Urothelium cell line (cell line): ENCODE measurements around the gene CZIB.
"Not testable (repeated sequence)": the region's sequence is repeated elsewhere in the genome, so short reads cannot be mapped to it uniquely, and the experiment has no call there.

Source experiments
- DNase-seq: peaks from one replicate; pipeline ENCODE4 v3.0.0; 2011; ENCODE audit warnings: low spot score, mixed read lengths
- FAIRE-seq: peaks from 2 replicates; lab custom pipeline; 2011; peaks lifted over from hg19 to GRCh38; lab: Jason Lieb, UNC

The CZIB gene

GRCh38 chr1:53238197-53239155 lies 18.0 kb upstream of the CZIB start, which contains the start of gene MAGOH:
MAGOH (minus strand) TSS chr1:53238518; CDS start chr1:53238448, 70 bp downstream.
- DNase-seq (peak; percentile 97), FAIRE-seq (peak; percentile 96)

DNA sequence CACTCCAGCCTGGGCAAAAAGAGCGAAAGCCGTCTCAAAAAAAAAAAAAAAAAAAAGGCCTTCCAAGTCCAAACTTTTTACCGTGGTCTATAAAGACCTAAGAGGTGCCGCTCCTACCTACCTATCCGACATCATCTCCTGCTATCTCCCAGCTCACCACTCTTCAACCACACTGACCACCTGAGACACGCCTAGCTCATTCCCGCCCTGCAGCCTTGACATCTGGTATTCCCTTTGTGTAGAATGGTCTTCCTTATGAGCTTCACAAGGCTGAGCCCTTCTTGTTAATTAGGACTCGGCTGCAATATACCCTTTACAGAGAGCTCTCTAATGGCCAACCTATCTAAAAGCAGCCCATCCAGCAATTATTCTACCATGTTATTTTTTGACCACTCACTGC lies 17.2 kb upstream of the CZIB start:
- DNase-seq (peak; percentile 8), FAIRE-seq (no peak)

DNA sequence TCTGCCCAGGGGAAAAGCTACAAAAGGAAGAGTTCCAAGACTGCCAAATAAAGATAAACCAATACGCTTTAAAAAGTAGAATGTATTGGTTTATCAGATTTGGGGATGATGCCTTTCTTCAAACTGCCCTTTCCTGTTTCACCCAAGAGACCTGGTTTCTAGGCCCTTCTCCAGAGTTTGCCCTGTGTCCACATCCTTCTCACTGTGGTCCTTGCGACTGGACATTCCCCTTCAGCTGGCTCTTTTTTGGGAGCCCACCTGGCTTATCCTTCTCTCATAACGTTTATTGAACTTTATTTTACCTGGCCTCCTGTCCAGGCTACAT lies 490 bp upstream of the CZIB start:
- FAIRE-seq: no peak
- no peak for DNase-seq

DNA sequence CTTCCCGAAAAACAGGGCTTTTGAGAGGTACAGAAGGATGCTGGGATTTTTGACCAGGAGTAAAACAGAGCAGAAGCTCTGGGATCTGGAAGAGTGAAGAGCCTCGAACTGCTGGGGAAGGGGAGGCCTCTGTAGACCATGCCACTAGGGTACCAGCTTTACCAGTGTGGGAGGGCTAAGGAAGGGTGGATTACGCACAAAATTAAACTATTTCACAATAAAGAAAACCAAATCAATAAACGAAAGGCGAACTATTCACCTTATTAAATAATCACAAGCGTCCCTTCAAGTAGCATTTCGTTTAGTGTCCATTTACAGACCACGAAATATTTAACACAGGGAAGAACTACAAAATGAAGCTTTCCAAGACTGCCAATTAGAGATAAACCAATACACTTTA lies 723 bp downstream of the CZIB start:
- DNase-seq (no peak), FAIRE-seq (no peak)

DNA sequence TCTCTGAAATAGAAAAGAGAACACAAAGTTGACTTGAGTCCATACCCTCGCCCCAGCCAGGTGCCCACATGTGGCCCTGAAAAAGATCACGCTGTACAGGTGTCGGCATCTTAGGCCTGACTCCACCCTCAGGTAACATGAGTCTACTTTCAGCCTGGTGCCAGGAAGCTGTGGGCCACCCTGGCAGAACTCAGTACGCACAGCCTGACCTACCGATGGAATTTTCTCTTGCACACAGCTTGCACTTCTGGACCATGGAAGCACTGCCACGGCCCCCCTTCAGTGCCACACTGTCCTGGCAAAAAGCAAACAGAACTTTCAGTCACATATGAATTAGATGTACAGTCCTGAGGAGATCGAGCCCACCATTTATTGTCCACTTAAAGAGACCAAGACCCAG lies 2.2 kb downstream of the CZIB start:
- FAIRE-seq (no peak), DNase-seq (no peak)

GRCh38 chr1:53214376-53214940 lies 6.0 kb downstream of the CZIB start:
- FAIRE-seq (no peak), DNase-seq (no peak)

- no peak for DNase-seq
- FAIRE-seq: no peak
Measured at GRCh38 chr1:53210954-53211353, 9.5 kb downstream of the CZIB start.

DNA sequence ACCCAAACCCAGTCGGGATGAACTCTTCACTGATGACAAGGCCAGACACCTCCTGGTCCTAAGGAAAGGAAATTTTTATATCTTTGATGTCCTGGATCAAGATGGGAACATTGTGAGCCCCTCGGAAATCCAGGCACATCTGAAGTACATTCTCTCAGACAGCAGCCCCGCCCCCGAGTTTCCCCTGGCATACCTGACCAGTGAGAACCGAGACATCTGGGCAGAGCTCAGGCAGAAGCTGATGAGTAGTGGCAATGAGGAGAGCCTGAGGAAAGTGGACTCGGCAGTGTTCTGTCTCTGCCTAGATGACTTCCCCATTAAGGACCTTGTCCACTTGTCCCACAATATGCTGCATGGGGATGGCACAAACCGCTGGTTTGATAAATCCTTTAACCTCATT lies 10.1 kb downstream of the CZIB start:
- DNase-seq (no peak), FAIRE-seq (no peak)

DNA sequence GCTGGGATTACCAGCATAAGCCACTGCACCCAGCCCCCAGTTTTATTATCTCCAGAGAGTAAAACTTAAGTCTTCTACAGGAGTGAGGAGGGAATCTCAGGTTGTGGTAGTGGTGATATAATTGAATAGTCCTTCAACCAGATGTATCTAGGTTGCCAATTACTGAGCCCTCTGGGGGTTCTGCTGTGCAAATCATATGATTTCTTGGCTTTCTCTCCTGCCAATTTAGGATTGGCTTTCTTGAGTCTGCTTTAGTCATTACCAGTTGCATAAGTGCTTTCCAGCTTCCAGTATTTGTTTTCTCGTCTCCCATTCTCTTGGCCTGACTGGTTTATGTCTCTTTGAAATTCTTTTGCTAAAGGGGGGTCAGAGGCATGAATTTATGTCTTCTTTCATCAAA lies 12.7 kb downstream of the CZIB start:
- DNase-seq (no peak), FAIRE-seq (no peak)

DNA sequence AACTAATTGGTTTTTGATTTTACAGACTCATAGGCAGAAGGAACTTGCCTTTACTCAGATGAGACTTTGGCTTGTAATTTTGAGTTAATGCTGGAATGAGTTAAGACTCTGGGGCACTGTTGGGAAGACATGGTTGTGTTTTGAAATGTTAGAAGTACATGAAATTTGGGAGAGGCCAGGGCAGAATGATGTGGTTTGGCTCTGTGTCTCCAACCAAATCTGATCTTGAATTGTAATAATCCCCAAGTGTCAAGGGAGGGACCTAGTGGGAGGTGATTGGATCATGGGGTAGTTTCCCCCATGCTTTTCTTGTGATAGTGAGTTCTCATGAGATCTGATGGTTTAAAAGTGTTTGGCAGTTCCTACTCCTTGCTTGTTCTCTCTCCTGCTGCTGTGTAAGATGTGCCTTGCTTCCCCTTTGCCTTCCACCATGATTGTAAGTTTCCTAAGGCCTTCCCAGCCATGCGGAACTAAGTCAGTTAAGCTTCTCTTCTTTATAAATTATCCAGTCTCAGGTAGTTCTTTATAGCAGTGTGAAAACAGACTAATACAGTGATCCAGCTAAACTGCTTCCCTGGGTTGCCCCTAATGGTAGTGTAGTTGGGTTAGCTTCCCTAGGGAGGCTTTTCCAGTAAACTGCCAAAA lies 13.6 kb downstream of the CZIB start:
- DNase-seq: no peak
- FAIRE-seq: no peak

DNA sequence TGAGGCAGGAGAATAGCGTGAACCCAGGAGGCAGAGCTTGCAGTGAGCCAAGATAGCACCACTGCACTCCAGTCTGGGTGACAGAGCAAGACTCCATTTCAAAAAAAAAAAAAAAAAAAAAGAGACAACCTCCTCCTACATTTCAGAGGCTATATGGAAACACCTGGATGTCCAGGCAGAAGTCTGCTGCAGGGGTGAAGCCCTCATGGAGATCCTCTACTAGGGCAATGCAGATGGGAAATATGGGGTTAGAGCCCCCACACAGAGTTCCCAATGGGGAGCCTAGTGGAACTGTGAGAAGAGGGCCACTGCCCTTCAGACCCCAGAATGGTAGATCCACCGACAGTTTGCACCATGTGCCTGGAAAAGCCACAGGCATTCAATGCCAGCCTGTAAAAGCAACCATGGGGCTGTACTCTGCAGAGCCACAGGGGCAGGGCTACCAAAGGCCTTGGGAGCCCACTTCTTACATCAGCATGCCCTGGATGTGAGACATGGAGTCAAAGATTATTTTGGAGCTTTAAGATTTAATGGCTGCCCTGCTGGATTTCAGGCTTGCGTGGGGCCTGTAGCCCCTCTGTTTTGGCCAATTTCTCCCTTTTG lies 14.2 kb downstream of the CZIB start:
- not testable (repeated sequence) for FAIRE-seq, DNase-seq

DNA sequence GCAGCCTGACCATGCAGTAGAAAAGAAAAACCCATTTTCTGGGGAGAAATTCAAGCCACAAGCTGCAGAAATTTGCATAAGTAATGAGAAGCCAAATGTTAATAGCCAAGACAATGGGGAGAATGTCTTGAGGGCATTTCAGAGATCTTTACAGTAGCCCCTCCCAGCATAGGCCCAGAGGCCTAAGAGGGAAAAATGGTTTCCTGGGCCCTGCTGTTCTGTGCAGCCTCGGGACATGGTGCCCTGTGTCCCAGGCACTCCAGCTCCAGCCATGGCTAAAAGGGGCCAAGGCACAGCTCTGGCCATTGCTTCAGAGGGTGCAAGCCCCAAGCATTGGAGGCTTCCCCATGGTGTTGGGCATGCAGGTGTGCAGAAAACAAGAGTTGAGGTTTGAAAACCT lies 14.9 kb downstream of the CZIB start:
- DNase-seq, FAIRE-seq: not testable (repeated sequence)

DNA sequence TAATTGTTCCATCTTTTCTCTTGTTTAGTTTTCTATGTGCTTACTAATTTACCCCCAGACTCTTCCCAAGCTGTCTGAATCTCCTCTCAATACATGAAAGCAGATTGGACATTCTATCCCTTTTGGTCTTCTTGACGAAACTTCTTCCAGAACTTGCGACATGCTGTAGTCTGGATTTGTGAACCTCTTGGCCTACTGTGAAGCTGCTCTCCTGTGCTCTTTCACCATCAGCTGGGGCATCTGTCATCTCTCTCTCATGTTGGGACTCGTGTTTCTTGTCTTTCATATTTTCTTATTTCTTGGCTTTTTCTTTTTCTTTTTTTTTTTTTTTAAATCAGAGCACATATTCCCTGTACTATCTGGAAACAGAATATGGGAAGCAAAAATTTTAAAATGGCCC lies 17.0 kb downstream of the CZIB start:
- FAIRE-seq (no peak), DNase-seq (no peak)

DNA sequence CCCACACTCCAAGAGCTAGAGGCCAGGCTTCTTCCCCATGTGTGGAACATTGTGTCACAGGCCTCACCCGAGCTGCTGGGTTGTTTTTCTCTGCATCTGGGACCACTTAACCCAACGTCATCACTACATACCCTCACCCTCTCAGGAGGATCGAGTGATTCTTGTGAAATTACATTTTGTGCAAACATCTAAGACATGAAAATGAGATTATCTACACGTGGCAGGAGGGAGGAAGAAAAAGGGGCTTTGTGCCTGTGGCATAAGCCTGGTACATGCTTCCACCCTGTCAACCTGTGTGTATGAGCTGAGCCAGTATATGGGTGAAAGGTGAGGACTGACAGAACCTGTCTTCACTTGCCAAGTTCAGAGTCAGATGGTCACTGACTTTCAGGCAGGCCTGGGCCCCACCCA lies 22.2 kb downstream of the CZIB start:
- no peak for FAIRE-seq

DNA sequence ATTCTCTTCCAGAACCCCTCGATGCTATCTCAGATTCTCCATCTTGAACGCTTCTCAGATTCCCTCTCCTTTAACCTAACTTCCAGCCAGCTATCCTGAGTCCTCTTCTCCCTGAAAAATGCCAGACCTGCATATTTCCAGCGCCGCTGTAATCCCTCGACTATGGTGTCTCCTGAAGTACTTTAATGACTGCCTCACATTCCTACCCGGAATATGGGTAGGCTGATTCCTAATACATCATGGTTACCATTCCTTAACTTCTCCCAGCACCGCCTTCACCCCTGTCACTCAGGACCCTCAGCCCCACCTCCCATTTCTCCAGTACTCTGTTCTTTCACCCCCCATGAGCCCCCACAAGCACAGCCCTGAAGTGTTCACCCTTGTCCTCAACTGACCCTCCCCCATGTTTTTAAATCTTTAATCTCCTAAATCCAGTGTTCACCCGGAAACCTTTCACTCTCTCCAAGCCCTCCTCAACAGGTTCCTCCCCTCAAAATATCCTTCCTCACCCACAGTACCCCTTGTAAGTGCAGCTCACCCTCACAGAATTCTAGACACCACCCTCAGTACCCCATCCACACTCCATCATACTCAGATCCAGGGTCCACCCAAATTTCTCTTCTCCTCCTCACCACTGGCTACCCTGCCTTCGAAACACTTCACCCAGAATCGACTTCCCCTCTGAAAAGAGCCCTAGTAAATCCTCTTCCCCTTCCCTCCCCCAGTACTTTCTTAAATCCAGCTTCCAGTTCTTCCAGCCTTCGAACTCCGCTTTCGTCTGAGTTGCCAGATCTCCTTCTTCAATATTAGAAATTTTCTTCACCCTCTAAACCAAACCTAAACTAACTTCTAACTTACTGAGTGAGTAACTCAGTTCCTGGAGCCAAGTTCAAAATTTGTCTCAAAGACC lies 22.9 kb downstream of the CZIB start:
- no peak for FAIRE-seq
- peak; percentile 21 for DNase-seq

More for the DNA sequence above, 22.2 kb downstream of the CZIB start:
- DNase-seq: no peak

GRCh38 chr1:53196485-53197290 lies 23.7 kb downstream of the CZIB start, which contains the start of gene CPT2:
CPT2 (plus strand) TSS chr1:53196824; CDS start chr1:53196944, 120 bp downstream.
- DNase-seq: peak; percentile 99
- no peak for FAIRE-seq

DNA sequence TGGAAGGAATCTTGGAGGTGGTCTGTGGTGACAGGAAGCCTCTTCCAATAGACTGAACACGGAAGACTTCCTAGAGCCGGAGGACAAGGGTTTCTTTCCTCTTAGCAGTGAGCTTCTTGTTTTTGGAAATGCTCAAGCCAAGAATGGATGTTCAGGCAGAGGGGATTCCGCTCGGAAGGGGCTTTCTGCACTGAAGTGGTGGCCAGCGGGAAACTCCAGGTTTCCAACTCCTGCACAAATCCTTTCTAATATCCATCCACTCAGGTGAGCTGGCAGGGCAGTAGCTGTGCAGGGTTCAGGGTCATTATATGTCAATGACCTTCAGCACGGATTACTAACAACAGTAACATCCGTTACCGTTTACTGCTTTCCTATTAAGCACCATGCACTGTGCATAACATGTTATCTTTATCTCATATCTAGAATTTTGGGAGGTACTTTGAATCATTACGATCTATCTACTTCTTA lies 24.4 kb downstream of the CZIB start:
- DNase-seq (no peak), FAIRE-seq (no peak)

DNA sequence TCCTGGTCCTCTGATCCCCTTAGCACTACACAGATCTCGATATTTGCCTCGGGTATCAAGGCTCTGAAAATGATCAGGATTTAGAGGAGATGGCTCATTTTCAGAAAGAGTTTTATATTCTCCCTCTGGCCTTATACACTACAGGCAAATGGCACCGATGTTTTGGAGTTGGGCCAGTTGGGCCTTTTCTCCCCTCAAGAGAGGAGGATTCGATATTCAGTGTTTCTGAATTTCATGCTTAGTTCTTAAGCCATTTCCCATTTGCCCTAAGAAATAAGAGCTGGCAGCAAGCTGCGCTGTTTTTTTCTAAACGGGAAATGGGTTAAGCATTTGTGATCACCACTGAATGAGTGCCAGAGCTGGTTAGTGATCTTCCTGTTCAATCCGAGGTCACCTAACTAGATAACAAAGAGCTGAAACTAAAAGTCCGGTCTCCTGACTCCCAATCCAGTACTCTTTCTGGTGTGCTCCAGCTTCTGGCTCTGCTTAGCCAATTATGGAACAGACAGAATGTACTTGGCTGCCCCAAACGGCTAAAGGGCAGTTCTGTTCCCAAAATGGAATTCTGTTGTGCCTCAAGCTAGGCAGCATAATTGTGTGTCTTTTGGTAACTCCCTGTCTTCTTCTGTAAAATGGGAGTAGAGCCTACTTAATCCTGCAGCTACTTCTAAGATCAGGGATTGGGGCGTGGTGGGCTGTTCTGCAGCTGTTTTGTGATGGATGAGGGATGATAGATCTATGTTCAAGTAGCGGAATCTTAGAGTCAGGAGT lies 25.0 kb downstream of the CZIB start:
- FAIRE-seq: no peak
- DNase-seq: no peak

- DNase-seq (no peak), FAIRE-seq (no peak)
Measured at GRCh38 chr1:53190210-53190611, 30.2 kb downstream of the CZIB start.
